CD4-positive, alpha-beta T cell treated with Interleukin-2 at 100 ng/mL for 4 hours (primary cell): ENCODE data around the gene VEGFA.
A peak's percentile ranks its signal among the peaks of the same experiment; 100 is the strongest.
"Not testable (repeated sequence)": the region's sequence is repeated elsewhere in the genome, so short reads cannot be mapped to it uniquely, and the experiment has no call there.

Source experiments
- DNase-seq: peaks from one replicate; pipeline ENCODE4 v3.0.0-alpha.2; 2020; ENCODE audit warnings: low spot score

The VEGFA gene

DNA sequence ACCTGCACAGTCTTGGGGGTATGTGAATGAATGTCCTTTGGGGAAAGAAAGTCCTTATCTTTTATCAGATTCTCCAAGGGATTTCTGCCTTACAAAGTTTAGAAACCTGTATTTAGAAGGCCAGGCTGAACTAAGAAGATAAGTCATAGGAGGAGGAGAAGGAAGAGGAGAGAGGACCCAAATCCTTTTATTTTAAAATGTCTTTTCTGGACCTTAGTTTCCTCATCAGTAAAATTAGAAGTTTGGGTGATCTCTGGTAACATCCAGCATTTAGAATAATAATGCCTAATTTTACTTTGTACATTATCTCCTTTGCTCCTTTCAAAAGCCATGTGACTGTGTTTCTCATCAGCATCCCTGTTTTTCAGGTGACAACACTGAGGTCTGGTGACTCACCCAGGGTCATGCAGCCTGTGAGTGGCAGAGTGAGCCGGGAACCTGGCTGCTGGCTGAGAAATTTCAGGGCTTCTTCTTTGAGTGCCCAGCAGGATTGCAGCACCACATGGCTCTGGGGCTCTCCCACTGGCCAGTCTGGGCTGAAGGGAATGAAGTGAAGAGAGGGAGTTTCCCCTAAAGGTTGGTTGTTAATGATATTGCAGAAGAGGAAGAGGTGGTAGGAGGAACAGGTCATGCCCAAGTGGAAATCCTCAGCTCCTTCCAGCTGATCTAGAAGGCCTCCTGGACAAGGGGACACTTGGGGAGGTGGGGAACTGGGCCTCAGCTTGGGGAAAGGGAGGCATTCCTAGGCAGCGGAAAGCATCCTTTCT lies 34.0 kb downstream of the VEGFA start:
- no peak for DNase-seq

GRCh38 chr6:43804550-43805223 lies 34.7 kb downstream of the VEGFA start:
- DNase-seq: no peak

DNA sequence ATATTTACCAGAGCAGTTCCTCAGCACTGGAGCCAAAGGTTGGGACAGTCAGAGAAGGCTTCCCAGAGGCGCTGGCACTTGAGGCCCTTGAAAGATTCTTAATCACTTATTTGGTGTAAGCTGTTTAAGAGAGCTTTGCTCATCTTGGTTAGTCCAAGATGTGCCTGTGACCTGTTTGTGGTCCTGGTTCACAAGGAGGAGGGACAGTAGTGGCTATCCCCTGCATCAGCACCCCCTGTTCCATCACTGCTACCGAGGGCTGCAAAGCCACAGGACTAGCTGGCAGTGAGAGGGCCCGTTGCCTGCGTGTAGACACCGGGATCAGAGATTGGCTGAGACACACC lies 35.7 kb downstream of the VEGFA start:
- DNase-seq: no peak

DNA sequence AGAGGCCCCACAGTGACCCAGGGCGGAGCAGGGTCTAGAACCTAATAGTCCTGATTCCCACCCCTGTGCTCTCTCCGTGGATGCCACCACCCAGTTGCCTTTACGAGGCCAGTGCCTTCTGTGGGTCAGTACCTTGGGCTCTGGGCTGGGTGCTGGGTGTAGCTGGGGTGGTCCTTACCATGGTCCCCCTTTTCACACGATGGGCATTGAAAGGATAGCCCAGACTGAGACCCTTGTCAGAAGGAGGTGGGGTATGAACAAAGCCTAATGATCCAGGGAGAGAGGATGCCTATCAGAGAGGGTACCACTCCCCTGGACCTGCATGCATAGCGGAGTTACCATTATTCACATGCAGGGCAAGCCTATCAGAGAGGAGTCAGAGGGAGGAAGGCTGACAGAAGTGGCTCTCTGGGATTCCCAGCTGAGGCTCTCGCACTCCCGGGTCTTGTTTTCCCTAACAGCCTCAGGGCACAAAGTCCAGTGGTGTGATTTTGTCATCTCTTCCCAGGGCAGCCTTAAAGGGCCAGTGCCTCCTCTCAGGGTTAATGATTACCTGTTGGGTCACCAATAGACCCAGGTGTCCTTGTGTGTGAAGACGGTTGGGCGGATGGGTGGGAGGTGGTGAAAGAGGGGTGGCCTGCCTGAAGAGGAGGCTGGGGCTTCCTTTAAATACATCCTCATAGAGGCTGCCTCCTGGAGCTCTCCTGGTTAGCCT lies 36.2 kb downstream of the VEGFA start:
- DNase-seq: no peak

DNA sequence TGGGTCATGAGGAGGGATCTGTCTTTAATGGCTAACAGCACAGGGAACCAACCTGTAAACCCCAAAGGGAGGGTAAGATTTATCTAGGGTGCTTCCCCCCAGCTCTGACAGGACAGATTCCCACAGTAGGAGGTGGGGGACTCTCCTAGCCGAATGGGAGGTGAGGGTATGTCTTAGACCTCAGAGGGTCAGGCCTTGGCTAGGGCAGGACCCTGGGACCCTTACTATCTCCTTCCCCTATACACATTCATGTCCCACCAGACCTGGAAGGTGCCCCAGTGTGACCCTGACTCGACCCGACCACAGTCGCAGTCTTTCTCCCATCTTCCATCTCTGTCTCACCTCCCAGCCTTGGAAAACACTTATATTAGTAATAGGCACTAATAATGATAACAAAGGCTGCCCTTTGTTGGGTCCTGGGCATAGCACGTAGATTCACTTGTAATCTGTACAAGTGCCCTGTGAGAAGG lies 36.8 kb downstream of the VEGFA start:
- DNase-seq: no peak

GRCh38 chr6:43807228-43808061 lies 37.4 kb downstream of the VEGFA start:
- DNase-seq: no peak

DNA sequence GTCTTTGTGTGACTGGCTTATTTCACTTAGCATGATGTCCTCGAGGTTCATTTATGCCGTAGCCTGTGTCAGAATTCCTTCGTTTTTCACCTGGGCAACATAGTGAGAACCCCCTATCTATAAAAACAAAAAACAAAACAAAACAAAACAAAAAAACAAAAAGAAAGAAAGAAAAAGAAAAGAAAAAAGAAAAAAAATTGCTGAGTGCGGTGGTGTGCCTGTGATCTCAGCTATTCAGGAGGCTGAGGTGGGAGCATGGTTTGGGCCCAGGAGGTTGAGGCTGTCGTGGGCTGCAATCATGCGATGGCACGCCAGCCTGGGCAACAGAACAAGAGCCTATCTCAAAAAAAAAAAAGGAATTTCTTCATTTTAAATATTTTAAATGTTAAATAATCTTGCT lies 38.4 kb downstream of the VEGFA start:
- no peak for DNase-seq

- DNase-seq: no peak
Measured at GRCh38 chr6:43809417-43810305, 39.6 kb downstream of the VEGFA start.

- no peak for DNase-seq
Measured at GRCh38 chr6:43810965-43811732, 41.1 kb downstream of the VEGFA start.

- DNase-seq: no peak
Measured at GRCh38 chr6:43811733-43812099, 41.7 kb downstream of the VEGFA start.

DNA sequence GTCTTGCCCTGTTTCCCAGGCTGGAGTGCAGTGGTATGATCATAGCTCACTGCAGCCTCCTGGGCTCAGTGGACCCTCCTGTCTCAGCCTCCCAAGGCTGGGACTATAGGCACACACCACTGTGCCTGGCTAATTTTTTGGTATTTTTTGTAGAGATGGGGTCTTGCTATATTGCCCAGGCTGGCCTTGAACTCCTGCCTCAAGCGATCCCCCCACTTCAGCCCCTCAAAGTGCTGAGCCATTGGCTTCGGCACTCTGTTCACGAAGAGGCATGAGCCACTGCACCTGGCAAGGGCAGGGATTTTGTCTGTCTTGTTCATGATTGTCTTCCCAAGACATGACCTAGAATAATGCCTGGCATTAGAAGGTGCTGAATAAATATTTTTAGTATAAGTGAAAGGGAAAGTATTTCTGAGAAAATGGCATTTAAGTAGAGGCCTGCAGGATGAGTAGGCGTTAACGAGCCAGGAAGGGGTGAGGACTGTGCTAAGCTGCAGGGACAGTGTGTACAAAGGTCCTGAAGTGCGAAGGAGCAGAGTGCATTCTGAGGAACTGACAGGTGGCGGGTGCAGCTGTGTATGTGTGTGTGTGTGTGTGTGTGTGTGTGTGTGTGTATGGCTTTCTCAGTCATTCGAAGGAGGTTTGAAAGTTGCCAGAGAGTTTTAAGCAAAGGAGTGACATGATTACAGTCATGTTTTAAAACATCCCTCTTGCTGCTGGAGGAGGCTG lies 43.0 kb downstream of the VEGFA start:
- peak; percentile 30 for DNase-seq

DNA sequence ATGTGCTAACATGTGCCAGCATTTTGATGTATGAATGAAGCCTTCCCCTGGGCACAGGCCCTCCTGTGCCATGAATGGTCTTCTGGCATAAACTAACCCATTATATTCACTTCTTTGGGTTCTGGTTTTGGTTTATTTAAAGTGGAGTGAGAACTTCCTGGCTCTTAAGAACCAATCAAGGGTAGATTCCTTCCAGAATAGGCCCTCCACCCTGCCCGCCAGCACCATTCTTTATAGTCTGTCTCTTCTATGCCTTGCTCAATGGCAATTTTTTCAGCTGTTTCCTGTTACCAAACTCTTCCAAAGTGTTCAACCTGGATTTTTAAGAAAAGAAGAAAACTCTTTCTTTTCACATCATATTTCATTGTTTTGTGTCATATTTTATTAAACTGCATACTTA lies 44.1 kb downstream of the VEGFA start:
- no peak for DNase-seq

- DNase-seq: no peak
Measured at GRCh38 chr6:43814865-43815264, 44.9 kb downstream of the VEGFA start.

DNA sequence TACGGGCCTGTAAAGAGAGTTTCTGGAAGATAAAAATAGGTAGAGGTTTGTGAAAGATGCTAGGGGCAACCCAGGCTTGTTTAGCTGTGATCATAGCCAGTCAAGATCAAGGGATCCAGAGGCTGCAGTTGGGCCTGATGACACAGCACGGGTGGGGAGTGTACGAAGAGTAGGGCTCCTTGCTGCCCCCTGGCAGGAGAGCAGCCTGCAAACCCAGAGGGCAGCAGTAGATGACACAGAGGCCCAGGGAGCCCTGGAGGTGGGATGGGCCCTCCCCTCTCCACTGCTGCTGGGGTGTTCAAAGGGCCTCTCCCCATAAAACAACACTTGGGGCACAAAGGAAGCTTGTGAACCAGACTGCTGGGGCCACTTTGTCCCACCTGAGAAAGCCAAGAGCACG lies 47.2 kb downstream of the VEGFA start:
- peak; percentile 2 for DNase-seq

DNA sequence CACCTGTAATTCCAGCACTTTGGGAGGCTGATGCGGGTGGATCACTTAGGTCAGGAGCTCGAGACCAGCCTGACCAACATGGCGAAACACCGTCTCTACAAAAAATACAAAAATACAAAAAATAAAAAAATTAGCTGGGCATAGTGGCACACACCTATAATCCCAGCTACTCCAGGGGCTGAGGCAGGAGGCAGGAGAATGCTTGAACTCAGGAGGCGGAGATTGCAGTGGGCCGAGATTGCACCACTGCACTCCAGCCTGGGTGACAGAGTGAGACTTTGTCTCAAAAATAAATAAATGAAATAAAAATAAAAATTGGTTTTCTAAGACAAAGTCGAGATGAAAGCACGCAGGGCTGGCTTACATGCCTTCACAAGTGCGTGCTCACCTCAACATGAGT lies 49.0 kb downstream of the VEGFA start:
- not testable (repeated sequence) for DNase-seq

GRCh38 chr6:43819958-43820357 lies 49.9 kb downstream of the VEGFA start:
- no peak for DNase-seq

GRCh38 chr6:43820486-43820885 lies 50.5 kb downstream of the VEGFA start:
- DNase-seq: no peak

- DNase-seq: no peak
Measured at GRCh38 chr6:43821101-43821886, 51.3 kb downstream of the VEGFA start.

- DNase-seq: no peak
Measured at GRCh38 chr6:43823390-43823789, 53.4 kb downstream of the VEGFA start.
